Activated T-cell treated with anti-CD3 and anti-CD28 coated beads, Interleukin-2, amount 50 U/mL, for 1 hour (primary cell): Measurements from ENCODE around the gene CX3CR1.
"Not testable (repeated sequence)": the region's sequence is repeated elsewhere in the genome, so short reads cannot be mapped to it uniquely, and the experiment has no call there.

ENCODE experiments used
- DNase-seq: peaks from one replicate; pipeline ENCODE4 v3.0.0-alpha.2; 2020

The CX3CR1 gene, protein sequence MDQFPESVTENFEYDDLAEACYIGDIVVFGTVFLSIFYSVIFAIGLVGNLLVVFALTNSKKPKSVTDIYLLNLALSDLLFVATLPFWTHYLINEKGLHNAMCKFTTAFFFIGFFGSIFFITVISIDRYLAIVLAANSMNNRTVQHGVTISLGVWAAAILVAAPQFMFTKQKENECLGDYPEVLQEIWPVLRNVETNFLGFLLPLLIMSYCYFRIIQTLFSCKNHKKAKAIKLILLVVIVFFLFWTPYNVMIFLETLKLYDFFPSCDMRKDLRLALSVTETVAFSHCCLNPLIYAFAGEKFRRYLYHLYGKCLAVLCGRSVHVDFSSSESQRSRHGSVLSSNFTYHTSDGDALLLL

GRCh38 chr3:39279745-39280517 is at the start of gene CX3CR1:
Gene CX3CR1, minus strand, starts transcription at chr3:39280036. Its CDS starts 13,527 bp downstream, at chr3:39266509.
- no peak for DNase-seq

DNA sequence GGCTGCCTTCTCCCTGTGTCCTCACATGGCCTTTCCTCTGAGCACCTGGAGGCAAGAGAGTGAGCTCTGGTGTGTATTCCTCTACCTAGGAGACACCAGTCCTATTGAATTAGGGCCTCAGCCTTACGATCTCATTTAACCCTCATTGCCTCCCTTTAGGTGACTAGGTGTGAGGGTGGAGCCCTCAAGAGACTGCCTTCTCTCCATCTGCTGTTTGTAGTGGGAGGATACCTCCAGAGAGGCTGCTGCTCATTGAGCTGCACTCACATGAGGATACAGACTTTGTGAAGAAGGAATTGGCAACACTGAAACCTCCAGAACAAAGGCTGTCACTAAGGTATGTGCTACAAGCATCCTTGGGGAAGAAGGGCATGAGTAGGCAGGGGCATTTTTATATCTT is 49.7 kb upstream of the CX3CR1 start, which contains the start of gene CCR8:
CCR8 (plus strand) TSS at position 217 of the 400 bp plus-strand sequence. CDS start 2,623 bp downstream, outside the sequence.
- no peak for DNase-seq

DNA sequence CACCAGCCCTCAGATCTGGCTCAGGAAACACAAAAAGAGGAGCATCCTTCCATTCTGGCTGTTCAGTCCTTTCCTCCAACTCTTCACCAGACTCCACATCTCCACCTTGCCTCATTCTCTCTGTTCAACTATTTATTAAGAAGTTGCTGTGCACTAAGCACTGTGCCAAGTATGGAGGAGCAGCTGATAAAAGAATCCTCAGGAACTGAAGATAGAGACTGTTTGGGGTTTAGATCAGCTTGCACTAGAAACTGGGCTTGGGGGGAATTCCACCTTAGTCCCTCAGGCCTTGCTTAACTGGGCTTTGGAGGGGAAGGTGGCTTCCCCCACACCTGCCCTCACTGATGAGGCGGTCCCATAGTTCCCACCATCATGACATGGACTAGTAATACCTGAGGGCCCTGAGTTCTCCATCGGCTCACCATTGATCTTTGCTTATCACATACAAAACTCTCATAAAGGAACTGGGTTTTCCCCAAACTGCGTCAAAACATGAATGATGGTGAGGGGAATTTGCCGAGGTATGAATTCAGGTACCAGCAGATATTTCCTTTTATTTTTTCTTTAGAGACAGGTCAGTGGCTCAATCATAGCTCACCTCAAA is 48.0 kb upstream of the CX3CR1 start:
- DNase-seq = no peak

- no peak for DNase-seq
Measured at GRCh38 chr3:39327053-39327745, 47.4 kb upstream of the CX3CR1 start.

DNA sequence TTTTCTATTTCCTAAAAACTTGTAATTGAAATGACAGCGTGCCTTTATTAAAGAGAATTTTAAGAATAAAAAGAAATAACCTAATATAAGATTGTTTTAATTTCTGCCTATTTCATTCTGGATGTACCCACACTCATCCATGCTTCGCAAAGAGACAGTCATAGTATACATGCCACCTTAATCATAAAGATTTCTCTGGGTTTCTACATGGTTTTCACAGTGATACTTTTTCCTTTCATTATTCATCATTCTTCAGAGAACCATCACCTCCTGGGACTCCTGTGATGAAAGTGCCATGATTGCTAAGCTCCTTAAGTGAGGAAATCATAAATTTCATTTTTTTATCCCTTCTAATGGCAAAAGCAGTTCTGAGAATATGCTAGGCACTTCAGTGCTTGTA is 45.4 kb upstream of the CX3CR1 start:
- DNase-seq = no peak

DNA sequence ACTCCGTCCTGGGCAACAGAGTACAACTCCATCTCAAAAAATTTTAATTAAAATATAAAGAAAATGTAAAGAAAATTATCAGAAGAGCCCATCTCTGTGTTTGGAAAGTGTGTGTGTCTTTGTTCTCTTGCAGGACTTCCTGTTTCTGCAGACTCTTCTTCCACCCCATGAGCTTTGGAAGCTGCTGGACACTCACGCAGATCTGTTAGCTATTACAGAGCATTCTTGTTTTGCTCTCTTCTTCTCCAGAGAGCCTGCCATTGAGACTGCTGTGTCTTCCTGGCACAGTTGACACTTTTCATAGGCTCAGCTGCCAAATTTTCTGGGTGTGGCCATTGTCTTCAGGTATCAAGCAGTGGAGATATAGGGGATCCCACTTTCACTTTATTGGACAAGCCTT is 43.7 kb upstream of the CX3CR1 start:
- DNase-seq = no peak

DNA sequence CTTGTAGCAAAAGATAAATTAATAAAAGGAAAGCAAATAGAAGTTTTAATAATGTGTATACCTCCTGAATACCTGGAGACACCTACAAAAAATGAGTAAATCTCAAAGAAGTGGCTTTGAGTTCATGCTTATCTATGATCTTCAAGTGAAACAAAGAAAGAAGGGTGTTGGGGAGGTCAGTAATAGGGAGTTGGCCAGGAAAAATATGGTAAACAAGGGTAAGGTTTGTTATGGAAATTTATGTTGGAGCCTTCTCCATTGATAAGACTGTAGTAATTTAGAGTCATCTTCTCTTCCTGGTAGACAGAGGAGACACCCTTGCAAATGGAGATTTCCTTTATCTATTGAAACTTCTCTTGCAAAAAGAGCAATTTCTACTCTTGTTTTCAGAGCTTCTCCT is 43.1 kb upstream of the CX3CR1 start:
- no peak for DNase-seq

DNA sequence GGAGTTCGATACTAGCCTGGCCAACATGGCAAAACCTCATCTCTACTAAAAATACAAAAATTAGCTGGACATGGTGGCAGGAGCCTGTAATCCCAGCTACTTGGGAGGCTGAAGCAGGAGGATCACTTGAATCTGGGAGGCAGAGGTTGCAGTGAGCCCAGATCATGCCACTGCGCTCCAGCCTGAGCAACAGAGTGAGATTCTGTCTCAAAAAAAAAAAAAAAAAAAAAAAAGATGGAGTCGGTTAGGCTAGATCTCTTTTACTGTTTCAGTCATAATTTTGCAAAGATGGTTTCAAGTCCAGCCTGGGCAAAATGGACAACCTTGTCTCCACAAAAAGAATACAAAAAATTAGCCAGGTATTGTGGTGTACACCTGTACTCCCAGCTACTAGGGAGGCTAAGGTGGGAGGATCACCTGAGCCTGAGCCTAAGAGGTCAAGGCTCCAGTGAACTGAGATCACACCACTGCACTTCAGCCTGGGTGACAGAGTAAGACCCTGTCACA is 42.4 kb upstream of the CX3CR1 start:
- not testable (repeated sequence) for DNase-seq

DNA sequence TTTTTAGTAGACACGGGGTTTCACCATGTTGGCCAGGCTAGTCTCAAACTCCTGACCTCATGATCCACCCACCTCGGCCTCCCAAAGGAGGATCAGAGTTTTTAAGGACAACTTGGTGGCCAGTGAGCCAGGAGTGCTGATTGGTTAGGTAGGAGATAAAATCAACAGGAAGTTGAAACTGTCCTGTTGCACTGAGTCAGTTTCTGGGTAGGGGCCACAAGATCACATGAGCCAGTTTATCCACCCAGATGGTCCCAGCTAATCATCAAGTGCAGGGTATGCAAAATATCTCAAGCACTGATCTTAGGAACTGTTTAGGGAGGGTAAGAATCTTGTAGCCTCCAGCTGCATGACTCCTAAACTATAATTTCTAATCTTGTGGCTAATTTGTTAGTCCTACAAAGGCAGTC is 41.7 kb upstream of the CX3CR1 start:
- not testable (repeated sequence) for DNase-seq

GRCh38 chr3:39319249-39319648 is 39.4 kb upstream of the CX3CR1 start:
- no peak for DNase-seq

DNA sequence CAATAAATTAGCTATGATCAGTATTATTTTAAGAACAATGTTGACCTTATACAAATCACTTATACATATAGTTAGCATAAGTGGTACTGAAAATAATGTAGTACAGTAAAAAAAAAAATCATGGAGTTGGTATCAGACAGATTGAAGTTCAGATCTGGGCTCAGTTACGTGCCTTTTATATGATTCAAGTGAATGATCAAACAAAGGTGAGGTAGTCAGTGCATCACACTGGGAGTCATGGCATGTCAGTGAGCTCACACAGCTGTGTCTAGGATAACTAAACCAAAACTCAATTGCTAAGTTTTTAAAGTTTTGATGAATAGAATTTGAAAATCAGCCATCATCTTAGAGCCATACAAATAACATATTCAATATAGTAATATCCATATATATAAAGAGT is 38.5 kb upstream of the CX3CR1 start:
- no peak for DNase-seq

GRCh38 chr3:39317571-39318169 is 37.8 kb upstream of the CX3CR1 start:
- no peak for DNase-seq

GRCh38 chr3:39315420-39315819 is 35.6 kb upstream of the CX3CR1 start:
- no peak for DNase-seq

GRCh38 chr3:39313289-39313688 is 33.5 kb upstream of the CX3CR1 start:
- no peak for DNase-seq

GRCh38 chr3:39302178-39302577 is 22.3 kb upstream of the CX3CR1 start:
- no peak for DNase-seq

DNA sequence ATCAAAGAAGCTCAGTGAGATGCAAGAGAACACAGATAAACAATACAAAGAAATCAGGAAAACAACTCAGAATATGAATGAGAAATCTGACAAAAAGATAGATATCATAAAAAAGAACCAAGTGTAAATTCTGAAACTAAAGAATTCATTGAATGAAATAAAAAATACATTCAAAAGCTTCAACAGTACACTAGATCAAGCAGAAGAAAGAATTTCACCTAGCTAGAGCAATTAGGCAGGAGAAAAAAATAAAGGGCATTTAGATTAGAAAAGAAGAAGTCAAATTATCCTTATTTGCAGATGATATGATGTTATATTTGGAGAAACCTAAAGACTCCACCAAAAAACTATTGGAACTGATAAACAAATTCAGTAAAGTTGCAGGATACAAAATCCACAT is 19.4 kb upstream of the CX3CR1 start:
- DNase-seq = no peak

- DNase-seq = no peak
Measured at GRCh38 chr3:39296197-39297077, 16.6 kb upstream of the CX3CR1 start.

DNA sequence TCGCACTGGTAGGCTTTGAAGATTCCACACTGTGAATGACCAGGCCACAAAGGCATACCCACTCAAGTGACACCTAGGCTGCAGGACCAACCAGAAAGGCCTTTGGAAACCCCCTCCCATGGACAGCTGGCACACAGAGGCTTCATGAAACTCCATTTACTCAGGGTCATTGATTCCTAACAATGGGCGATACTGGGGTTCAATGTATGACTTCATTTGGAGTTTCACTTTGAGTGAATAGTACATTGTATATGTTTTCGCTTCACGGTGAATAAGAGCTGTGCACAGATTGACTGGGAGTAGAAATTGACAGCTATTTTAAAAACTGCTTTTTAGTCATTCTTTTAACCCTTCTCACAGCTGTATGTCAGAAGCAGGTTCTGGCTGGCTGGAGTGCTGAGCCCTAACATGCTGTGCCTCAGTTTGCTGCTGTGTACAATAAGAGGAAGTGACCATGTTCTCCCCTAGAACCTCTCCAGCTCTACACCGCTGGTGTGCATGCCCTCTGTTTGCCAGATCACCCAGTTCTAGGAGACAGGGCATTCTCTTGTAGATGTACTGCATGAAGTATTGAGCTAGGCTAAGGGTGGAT is 15.4 kb upstream of the CX3CR1 start:
- DNase-seq = no peak

- DNase-seq = peak; percentile 30
Measured at GRCh38 chr3:39294446-39295183, 14.8 kb upstream of the CX3CR1 start.

GRCh38 chr3:39292961-39293360 is 13.1 kb upstream of the CX3CR1 start:
- no peak for DNase-seq
